PFSK-1 (cell line): ENCODE measurements around the gene NCAM1.

Experiments used
- FOXP2 ChIP-seq: optimal IDR thresholded peaks from 2 replicates; pipeline ENCODE3; 2011; ENCODE audit warnings: borderline replicate concordance, control low read depth, inconsistent platforms; ENCODE audit not compliant: insufficient read depth; ENCODE audit errors: extremely low read length, extremely low read depth
- POLR2AphosphoS5 ChIP-seq: IDR thresholded peaks from 2 replicates; pipeline ENCODE4 v1.6.1; 2012; ENCODE audit warnings: low read depth, mild to moderate bottlenecking, control low read depth, low read length, moderate library complexity
- REST ChIP-seq, 2 experiments: IDR thresholded peaks; 2 replicates each; pipeline versions ENCODE4 v1.6.1 to v1.8.0; 2011 to 2012; ENCODE audit warnings: low read depth in 2 of 2, low read length in 2 of 2, control low read depth in 1 of 2, inconsistent platforms in 1 of 2, mild to moderate bottlenecking in 1 of 2, moderate library complexity in 1 of 2; ENCODE audit not compliant: insufficient read depth in 1 of 2
- SIN3A ChIP-seq: IDR thresholded peaks from 2 replicates; pipeline ENCODE4 v1.6.1; 2012; ENCODE audit warnings: mild to moderate bottlenecking, low read length, moderate library complexity, borderline replicate concordance; ENCODE audit not compliant: insufficient read depth
- TAF1 ChIP-seq: IDR thresholded peaks from 2 replicates; pipeline ENCODE4 v1.6.1; 2012; ENCODE audit warnings: low read length, control low read depth, borderline replicate concordance; ENCODE audit not compliant: insufficient read depth

The NCAM1 gene

GRCh38 chr11:113249491-113249763, 288.2 kb downstream of the NCAM1 start:
- TF ChIP-seq REST (IDR thresholded peaks at IDR 0.05; ENCODE audit: insufficient read depth in 1 of 2, low read depth in 2 of 2, low read length in 2 of 2) (no peak), TAF1 (no peak), SIN3A (no peak), POLR2AphosphoS5 (no peak), FOXP2 (no peak)

- no peak for TF ChIP-seq SIN3A
- TF ChIP-seq FOXP2 = no peak
- no peak for TF ChIP-seq REST (IDR thresholded peaks at IDR 0.05; ENCODE audit: insufficient read depth in 1 of 2, low read depth in 2 of 2, low read length in 2 of 2)
- no peak for TF ChIP-seq TAF1
- TF ChIP-seq POLR2AphosphoS5 = no peak
These were observed 288.6 kb downstream of the NCAM1 start for GRCh38 chr11:113249786-113250185.

GRCh38 chr11:113251281-113251680, 290.1 kb downstream of the NCAM1 start:
- no peak for TF ChIP-seq REST (IDR thresholded peaks at IDR 0.05; ENCODE audit: insufficient read depth in 1 of 2, low read depth in 2 of 2, low read length in 2 of 2)
- no peak for TF ChIP-seq TAF1
- no peak for TF ChIP-seq SIN3A
- no peak for TF ChIP-seq FOXP2
- TF ChIP-seq POLR2AphosphoS5 = no peak

- TF ChIP-seq TAF1 (no peak), REST (IDR thresholded peaks at IDR 0.05; ENCODE audit: insufficient read depth in 1 of 2, low read depth in 2 of 2, low read length in 2 of 2) (no peak), FOXP2 (no peak), SIN3A (no peak), POLR2AphosphoS5 (no peak)
These were observed 292.2 kb downstream of the NCAM1 start for GRCh38 chr11:113253406-113253805.

DNA sequence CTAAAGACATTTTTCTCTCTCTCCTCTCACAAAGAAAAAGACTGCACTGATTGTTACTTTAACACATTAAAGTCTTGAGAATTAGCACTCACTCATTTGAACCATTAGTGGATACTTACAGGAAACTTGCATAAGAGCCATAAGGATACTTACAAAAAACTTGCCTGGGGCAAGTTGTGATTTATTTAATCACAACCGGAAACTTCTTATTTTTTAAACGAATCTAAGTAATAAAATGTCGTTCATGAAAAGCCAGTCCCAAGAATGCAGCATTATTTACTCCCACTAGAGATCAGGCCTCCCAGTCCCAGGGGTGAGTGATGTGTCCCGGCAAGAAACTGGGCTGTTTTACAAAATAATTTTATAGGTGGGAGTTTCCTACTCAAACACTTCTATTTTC, 293.9 kb downstream of the NCAM1 start:
- TF ChIP-seq FOXP2 = no peak
- no peak for TF ChIP-seq REST (IDR thresholded peaks at IDR 0.05; ENCODE audit: insufficient read depth in 1 of 2, low read depth in 2 of 2, low read length in 2 of 2)
- TF ChIP-seq SIN3A = no peak
- no peak for TF ChIP-seq POLR2AphosphoS5
- no peak for TF ChIP-seq TAF1
